Neutrophil (primary cell): ENCODE measurements around the gene RAB5B.

ENCODE experiments used
- H3K27ac ChIP-seq: fragments of 200-600 bp; sonication (generic); 2 replicates; pipeline ENCODE4 v1.5.1; 2016; ENCODE audit warnings: mild to moderate bottlenecking, moderate library complexity
- H3K27me3 ChIP-seq: fragments of 200-600 bp; sonication (generic); 2 replicates; pipeline ENCODE4 v1.6.0; 2016; ENCODE audit warnings: mild to moderate bottlenecking
- H3K36me3 ChIP-seq: fragments of 200-600 bp; sonication (generic); 2 replicates; pipeline ENCODE4 v1.5.1; 2017
- H3K4me1 ChIP-seq, 2 experiments: fragments of 200-600 bp in 1 of 2; sonication (generic) in 1 of 2; 1 replicate in 1 of 2; 2 replicates in 1 of 2; pipeline versions ENCODE4 v1.5.1 to v1.6.1; 2013 to 2016; ENCODE audit warnings: low read depth in 1 of 2, low read length in 1 of 2, mild to moderate bottlenecking in 1 of 2, moderate library complexity in 1 of 2; ENCODE audit not compliant: control insufficient read depth in 1 of 2, insufficient read depth in 1 of 2
- H3K4me3 ChIP-seq, 2 experiments: fragments of 200-600 bp in 1 of 2; sonication (generic) in 1 of 2; 1 replicate in 1 of 2; 2 replicates in 1 of 2; pipeline ENCODE4 v1.5.1; 2013 to 2016; ENCODE audit warnings: low read depth in 1 of 2, low read length in 1 of 2, mild to moderate bottlenecking in 1 of 2, moderate library complexity in 1 of 2
- H3K9me3 ChIP-seq: fragments of 200-600 bp; sonication (generic); 2 replicates; pipeline ENCODE4 v1.5.1; 2016
- CTCF ChIP-seq: fragments of 200-600 bp; sonication (generic); IDR thresholded peaks from 2 replicates; pipeline ENCODE4 v1.5.1; 2016; ENCODE audit warnings: antibody characterized with exemption

Gene RAB5B

GRCh38 chr12:55932551-55932910, 41.3 kb upstream of the RAB5B start:
- Histone ChIP-seq H3K36me3 (peaks cover 13% of the 10 kb centered on the region), H3K4me3 (peak overlapping the region; percentile 76 to 86), H3K9me3 (no peaks in the 10 kb centered on the region), H3K27ac (peak overlapping the region; percentile 95), H3K4me1 (peaks cover 63 to 64% of the 10 kb centered on the region in 2 experiments), H3K27me3 (no peaks in the 10 kb centered on the region)
- TF ChIP-seq CTCF = no peak

GRCh38 chr12:55933169-55933798, 40.6 kb upstream of the RAB5B start:
- peaks cover 57% of the 10 kb centered on the region in 2 experiments for H3K4me1 ChIP-seq
- peak overlapping the region; percentile 95 for H3K27ac ChIP-seq
- H3K9me3 ChIP-seq = no peaks in the 10 kb centered on the region
- peak overlapping the region; percentile 76 to 86 for H3K4me3 ChIP-seq
- H3K36me3 ChIP-seq = peaks cover 20% of the 10 kb centered on the region
- no peaks in the 10 kb centered on the region for H3K27me3 ChIP-seq
- TF ChIP-seq CTCF = no peak

GRCh38 chr12:55933799-55934742, 39.8 kb upstream of the RAB5B start:
- Histone ChIP-seq H3K36me3 (peaks cover 28% of the 10 kb centered on the region), H3K27ac (peak overlapping the region; percentile 95), H3K4me3 (no peak overlapping the region), H3K4me1 (peaks cover 50% of the 10 kb centered on the region in 2 experiments), H3K27me3 (no peaks in the 10 kb centered on the region), H3K9me3 (no peaks in the 10 kb centered on the region)
- TF ChIP-seq CTCF = no peak

- Histone ChIP-seq H3K4me1 (peaks cover 43% of the 10 kb centered on the region in 2 experiments), H3K9me3 (no peaks in the 10 kb centered on the region), H3K4me3 (no peak overlapping the region), H3K36me3 (peaks cover 35% of the 10 kb centered on the region), H3K27me3 (no peaks in the 10 kb centered on the region), H3K27ac (peak overlapping the region; percentile 95)
- no peak for TF ChIP-seq CTCF
These were observed 39.1 kb upstream of the RAB5B start for GRCh38 chr12:55934773-55935172.

- H3K27ac ChIP-seq = no peak overlapping the region
- peaks cover 37 to 42% of the 10 kb centered on the region in 2 experiments for H3K4me1 ChIP-seq
- peaks cover 45% of the 10 kb centered on the region for H3K36me3 ChIP-seq
These were observed 38.1 kb upstream of the RAB5B start for GRCh38 chr12:55935738-55936151.

More at GRCh38 chr12:55935738-55936151, 38.1 kb upstream of the RAB5B start:
- Histone ChIP-seq H3K4me3 (no peak overlapping the region), H3K9me3 (no peaks in the 10 kb centered on the region), H3K27me3 (no peaks in the 10 kb centered on the region)
- no peak for TF ChIP-seq CTCF
